Measurements from ENCODE around the gene PCSK9.
"Not testable (repeated sequence)": the region's sequence is repeated elsewhere in the genome, so short reads cannot be mapped to it uniquely, and the experiment has no call there.

The PCSK9 gene

DNA sequence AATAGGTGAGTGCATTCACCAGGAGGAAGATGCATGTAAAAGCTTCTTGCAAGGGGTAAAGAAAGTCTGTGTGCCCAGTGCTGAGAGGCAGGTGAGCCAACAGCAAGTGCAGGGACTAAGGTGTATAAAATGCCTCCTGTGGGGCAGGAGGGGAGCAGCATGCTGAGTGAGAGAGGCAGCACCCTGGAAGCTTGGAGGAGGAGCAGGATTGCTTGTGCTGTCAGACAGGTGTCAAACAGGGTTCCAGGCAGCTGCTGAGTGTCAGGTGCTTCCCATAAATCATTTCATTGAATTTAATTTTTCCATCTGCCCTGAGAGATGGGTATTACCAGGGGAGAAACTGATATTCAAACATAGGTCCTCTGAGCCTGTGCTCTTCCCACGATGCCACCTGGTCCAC lies 26.7 kb upstream of the PCSK9 start:
- Histone ChIP-seq H3K27ac (ENCODE audit: low read length) (no peak overlapping the region), H3K36me3 (ENCODE audit: control insufficient read depth, low read depth, low read length) (no peaks in the 10 kb centered on the region), H3K4me1 (ENCODE audit: control insufficient read depth, low read depth, low read length) (peaks cover 6% of the 10 kb centered on the region), H3K9me3 (ENCODE audit: control insufficient read depth, low read depth, low read length) (no peaks in the 10 kb centered on the region), H3K27me3 (ENCODE audit: control insufficient read depth, insufficient read depth, low read length) (no peaks in the 10 kb centered on the region), H3K9ac (ENCODE audit: low read length) (no peak overlapping the region), H3K4me3 (ENCODE audit: low read length) (no peak overlapping the region)

DNA sequence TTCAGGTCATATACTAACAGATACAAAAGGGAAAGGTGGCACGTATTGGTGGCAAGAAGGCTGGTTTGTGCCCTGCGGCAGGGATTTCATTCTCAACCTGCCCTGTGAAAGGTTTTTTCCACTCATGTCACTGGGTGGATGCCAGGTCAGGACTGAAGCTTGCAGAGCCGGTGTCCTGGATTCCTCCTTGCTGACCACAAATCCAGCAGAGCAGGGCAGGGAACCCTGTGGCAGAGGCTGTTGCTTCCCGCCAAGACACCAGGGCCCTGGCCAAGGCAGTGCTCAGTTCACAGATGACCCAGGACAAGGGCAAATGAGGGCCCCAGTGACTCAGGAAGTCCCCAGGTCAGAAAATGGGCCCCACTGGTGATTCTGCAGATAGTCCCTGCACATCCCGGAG lies 24.2 kb upstream of the PCSK9 start:
- H3K27me3 ChIP-seq (ENCODE audit: control insufficient read depth, insufficient read depth, low read length): no peaks in the 10 kb centered on the region
- no peak overlapping the region for H3K4me3 ChIP-seq (ENCODE audit: low read length)
- H3K36me3 ChIP-seq (ENCODE audit: control insufficient read depth, low read depth, low read length): no peaks in the 10 kb centered on the region
- H3K9ac ChIP-seq (ENCODE audit: low read length): no peak overlapping the region
- H3K9me3 ChIP-seq (ENCODE audit: control insufficient read depth, low read depth, low read length): no peaks in the 10 kb centered on the region
- peaks cover 6% of the 10 kb centered on the region for H3K4me1 ChIP-seq (ENCODE audit: control insufficient read depth, low read depth, low read length)
- H3K27ac ChIP-seq (ENCODE audit: low read length): no peak overlapping the region

DNA sequence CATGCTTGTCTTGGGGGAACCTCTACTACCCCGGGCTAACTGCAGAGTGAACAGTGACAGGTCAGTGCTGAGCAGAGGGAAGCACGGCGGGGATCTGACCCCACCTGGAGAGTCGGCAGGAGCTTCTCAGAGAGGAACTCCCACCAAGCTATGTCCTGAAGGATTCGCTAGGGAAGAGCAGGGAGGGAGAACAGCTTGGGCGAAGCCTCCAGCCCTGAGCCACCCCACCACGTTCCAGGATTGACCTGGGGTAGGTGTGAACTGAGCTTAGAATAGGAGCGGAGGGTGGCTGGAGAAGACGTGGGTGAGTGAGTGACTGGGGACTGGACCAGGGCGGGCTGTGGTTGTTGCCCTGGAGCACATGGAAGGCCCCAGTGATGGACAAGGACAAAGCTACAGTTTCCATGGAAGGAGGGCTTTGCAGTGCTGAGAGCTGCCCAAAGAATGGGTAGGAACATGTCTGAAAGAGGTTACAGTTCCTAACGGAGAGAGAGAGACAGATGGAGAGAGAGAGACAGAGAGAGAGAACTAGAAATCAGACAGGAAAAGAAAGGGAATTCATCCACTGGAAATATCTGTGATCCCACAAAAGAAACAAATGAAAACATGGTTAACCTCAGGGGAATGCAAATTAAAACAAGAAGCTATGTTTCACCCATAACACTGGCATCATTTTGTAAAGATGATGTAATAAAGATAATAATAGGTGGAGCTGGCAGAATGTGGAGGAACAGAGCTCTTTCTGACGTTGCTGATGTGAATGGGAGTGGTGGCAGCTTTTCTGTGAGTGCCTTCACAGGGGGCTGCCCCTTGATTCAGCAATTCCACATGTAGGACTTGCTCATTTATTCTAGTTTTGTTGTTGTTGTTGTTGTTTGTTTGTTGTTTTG lies 23.4 kb upstream of the PCSK9 start:
- no peak overlapping the region for H3K9ac ChIP-seq (ENCODE audit: low read length)
- H3K27me3 ChIP-seq (ENCODE audit: control insufficient read depth, insufficient read depth, low read length): no peaks in the 10 kb centered on the region
- H3K4me1 ChIP-seq (ENCODE audit: control insufficient read depth, low read depth, low read length): no peaks in the 10 kb centered on the region
- no peak overlapping the region for H3K27ac ChIP-seq (ENCODE audit: low read length)
- no peaks in the 10 kb centered on the region for H3K36me3 ChIP-seq (ENCODE audit: control insufficient read depth, low read depth, low read length)
- H3K4me3 ChIP-seq (ENCODE audit: low read length): no peak overlapping the region
- no peaks in the 10 kb centered on the region for H3K9me3 ChIP-seq (ENCODE audit: control insufficient read depth, low read depth, low read length)

DNA sequence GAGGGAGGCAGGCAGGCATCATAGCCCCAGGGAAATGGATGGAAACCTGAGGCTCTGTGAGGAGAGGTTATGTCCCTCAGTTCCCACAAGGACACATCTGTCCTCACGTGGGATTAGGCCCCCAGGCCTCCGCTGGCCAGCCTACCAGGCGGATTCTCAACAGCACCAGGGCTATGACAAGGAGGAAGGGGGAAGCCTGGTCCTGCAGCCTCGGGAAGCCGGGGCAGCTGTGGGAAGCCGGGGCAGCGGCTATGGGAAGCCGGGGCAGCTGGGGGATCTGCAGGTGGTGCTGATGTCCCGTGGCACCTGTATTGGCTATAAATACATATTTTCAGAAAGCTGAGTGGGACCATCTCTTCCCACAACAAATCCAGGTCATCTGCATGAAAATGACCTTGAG lies 21.0 kb upstream of the PCSK9 start:
- no peak overlapping the region for H3K9ac ChIP-seq (ENCODE audit: low read length)
- H3K9me3 ChIP-seq (ENCODE audit: control insufficient read depth, low read depth, low read length): no peaks in the 10 kb centered on the region
- H3K4me1 ChIP-seq (ENCODE audit: control insufficient read depth, low read depth, low read length): peaks cover 3% of the 10 kb centered on the region
- H3K4me3 ChIP-seq (ENCODE audit: low read length): no peak overlapping the region
- H3K27ac ChIP-seq (ENCODE audit: low read length): no peak overlapping the region
- H3K27me3 ChIP-seq (ENCODE audit: control insufficient read depth, insufficient read depth, low read length): no peaks in the 10 kb centered on the region
- no peaks in the 10 kb centered on the region for H3K36me3 ChIP-seq (ENCODE audit: control insufficient read depth, low read depth, low read length)

DNA sequence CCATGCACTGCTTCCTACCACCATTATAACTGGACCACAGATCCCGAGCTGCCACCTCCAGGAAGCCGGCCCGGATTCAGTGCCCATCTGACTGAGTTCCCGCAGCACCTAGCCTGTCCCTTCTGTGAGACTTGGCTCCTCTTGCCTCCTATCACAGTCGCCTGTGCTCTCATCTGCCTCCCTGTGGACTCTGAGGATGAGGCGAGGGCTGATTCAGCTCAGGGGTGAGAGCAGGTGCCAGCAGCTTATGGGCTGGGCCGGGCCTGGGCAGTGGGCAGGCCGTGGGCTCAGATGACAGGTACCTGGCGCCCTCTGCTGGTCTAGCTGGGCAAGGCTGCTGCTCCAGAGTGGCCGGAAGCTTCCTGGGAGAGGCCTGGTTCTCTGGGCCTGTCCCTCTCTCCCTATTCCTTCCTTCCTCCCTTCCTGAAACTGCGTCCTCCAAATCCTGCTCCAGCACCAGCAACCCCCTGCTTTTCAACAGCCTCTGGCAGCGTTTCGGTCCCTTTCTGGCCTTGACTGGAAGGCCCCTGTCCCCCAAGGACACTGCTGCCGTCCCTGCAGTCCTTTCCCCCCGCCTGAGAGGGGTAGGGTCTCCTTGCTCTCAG lies 17.3 kb upstream of the PCSK9 start:
- no peak overlapping the region for H3K27ac ChIP-seq (ENCODE audit: low read length)
- H3K4me3 ChIP-seq (ENCODE audit: low read length): no peak overlapping the region
- H3K9me3 ChIP-seq (ENCODE audit: control insufficient read depth, low read depth, low read length): no peaks in the 10 kb centered on the region
- peaks cover 3% of the 10 kb centered on the region for H3K4me1 ChIP-seq (ENCODE audit: control insufficient read depth, low read depth, low read length)
- no peaks in the 10 kb centered on the region for H3K27me3 ChIP-seq (ENCODE audit: control insufficient read depth, insufficient read depth, low read length)
- no peaks in the 10 kb centered on the region for H3K36me3 ChIP-seq (ENCODE audit: control insufficient read depth, low read depth, low read length)
- no peak overlapping the region for H3K9ac ChIP-seq (ENCODE audit: low read length)

DNA sequence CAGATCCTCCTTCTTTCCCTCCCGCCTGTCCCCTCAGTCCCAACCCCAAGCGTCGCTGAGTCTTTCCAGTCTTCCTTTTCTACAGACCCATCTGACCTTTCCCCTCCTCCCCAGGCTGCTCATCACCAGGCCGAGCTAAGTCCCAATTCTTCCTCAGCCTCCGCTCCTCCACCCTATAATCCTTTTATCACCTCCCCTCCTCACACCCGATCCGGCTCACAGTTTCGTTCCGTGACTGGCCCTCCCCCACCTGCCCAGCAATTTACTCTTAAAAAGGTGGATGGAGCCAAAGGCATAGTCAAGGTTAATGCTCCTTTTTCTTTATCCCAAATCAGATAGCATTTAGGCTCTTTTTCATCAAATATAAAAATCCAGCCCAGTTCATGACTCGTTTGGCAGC lies 15.2 kb upstream of the PCSK9 start:
- H3K27me3 ChIP-seq (ENCODE audit: control insufficient read depth, insufficient read depth, low read length); H3K4me1 ChIP-seq (ENCODE audit: control insufficient read depth, low read depth, low read length); H3K9ac ChIP-seq (ENCODE audit: low read length); H3K36me3 ChIP-seq (ENCODE audit: control insufficient read depth, low read depth, low read length); H3K27ac ChIP-seq (ENCODE audit: low read length); H3K4me3 ChIP-seq (ENCODE audit: low read length); H3K9me3 ChIP-seq (ENCODE audit: control insufficient read depth, low read depth, low read length): not testable (repeated sequence)

DNA sequence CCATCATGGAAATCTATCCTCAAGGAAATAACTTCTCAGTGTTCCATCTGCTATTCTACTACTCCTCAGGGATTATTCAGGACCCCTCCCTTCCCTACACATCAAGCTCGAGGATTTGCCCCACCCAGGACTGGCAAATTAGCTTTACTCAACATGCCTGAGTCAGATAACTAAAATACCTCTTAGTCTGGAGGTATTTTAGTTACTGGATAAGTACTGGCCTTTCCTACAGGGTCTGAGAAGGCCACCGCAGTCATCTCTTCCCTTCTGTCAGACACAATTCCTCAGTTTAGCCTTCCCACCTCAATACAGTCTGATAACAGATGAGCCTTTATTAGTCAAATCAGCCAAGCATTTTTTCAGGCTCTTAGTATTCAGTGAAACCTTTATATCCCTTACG lies 12.7 kb upstream of the PCSK9 start:
- H3K27me3 ChIP-seq (ENCODE audit: control insufficient read depth, insufficient read depth, low read length); H3K4me3 ChIP-seq (ENCODE audit: low read length); H3K4me1 ChIP-seq (ENCODE audit: control insufficient read depth, low read depth, low read length); H3K36me3 ChIP-seq (ENCODE audit: control insufficient read depth, low read depth, low read length); H3K9ac ChIP-seq (ENCODE audit: low read length); H3K27ac ChIP-seq (ENCODE audit: low read length); H3K9me3 ChIP-seq (ENCODE audit: control insufficient read depth, low read depth, low read length): not testable (repeated sequence)

DNA sequence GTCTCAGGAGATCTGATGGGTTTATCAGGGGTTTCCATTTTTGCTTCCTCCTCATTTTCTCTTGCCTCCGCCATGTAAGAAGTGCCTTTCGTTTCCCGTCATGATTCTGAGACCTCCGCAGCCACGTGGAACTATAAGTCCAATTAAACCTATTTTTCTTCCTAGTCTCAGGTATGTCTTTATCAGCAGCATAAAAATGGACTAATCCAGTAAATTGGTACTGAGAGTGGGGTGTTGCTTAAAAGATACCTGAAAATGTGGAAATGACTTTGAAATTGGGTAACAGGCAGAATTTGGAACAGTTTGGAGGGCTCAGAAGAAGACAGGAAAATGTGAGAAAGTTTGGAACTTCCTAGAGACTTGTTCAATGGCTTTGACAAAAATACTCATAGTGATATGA lies 8.2 kb upstream of the PCSK9 start:
- H3K36me3 ChIP-seq (ENCODE audit: control insufficient read depth, low read depth, low read length); H3K4me1 ChIP-seq (ENCODE audit: control insufficient read depth, low read depth, low read length): not testable (repeated sequence)

DNA sequence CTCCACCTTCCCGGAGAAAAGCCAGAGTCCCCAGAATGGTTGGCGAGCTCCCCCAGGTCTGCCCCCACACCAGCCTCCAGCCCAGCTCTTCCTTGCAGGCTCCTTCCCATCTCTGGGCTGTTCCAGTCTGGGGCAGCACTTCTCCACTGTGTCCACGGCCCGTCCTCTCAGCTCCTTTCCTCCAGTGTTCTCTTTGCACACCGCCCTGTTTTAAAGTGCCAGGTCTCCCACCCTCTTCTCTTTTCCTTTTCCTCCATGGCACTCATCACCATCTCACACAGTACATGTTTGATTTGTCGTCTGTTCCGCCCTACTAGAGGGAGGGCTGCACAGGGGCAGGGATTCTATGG lies 6.1 kb upstream of the PCSK9 start:
- Histone ChIP-seq H3K36me3 (ENCODE audit: control insufficient read depth, low read depth, low read length) (no peaks in the 10 kb centered on the region), H3K9ac (ENCODE audit: low read length) (no peak overlapping the region), H3K4me1 (ENCODE audit: control insufficient read depth, low read depth, low read length) (no peaks in the 10 kb centered on the region), H3K4me3 (ENCODE audit: low read length) (no peak overlapping the region), H3K27ac (ENCODE audit: low read length) (no peak overlapping the region), H3K27me3 (ENCODE audit: control insufficient read depth, insufficient read depth, low read length) (peaks cover 14% of the 10 kb centered on the region), H3K9me3 (ENCODE audit: control insufficient read depth, low read depth, low read length) (no peaks in the 10 kb centered on the region)

More for the DNA sequence above, 8.2 kb upstream of the PCSK9 start:
- not testable (repeated sequence) for H3K9me3 ChIP-seq (ENCODE audit: control insufficient read depth, low read depth, low read length); H3K4me3 ChIP-seq (ENCODE audit: low read length); H3K27me3 ChIP-seq (ENCODE audit: control insufficient read depth, insufficient read depth, low read length); H3K9ac ChIP-seq (ENCODE audit: low read length); H3K27ac ChIP-seq (ENCODE audit: low read length)

DNA sequence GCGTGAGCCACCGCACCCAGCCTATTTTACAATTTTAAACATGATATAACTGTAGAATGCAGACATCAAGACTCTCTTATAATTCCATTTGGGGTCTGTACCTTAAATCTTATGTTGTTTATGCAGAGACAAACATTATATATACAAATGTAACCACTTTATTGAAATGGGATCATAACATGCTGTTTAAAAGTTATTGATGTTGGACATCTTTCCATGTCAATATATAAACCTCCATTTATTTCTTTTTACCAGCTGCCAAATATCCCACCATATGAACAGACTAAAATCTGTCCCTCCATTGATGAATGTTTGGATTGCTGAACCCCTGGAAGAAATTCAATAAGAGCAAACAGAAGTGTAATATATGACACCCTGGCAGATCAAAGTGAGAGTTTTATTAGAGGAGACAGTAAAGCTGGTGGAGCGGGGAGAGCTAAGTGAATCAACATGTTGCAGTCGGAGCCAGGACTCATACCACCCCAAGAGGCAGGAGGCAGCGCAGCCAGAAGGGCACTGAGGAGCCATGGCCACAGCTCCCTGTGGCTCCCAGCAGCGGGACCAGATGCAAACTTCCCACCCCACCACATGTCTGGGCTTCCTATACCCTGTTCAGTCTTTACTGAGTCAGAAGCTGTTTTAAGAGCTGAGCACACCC lies 4.7 kb upstream of the PCSK9 start:
- no peaks in the 10 kb centered on the region for H3K36me3 ChIP-seq (ENCODE audit: control insufficient read depth, low read depth, low read length)
- H3K9me3 ChIP-seq (ENCODE audit: control insufficient read depth, low read depth, low read length): no peaks in the 10 kb centered on the region
- H3K27me3 ChIP-seq (ENCODE audit: control insufficient read depth, insufficient read depth, low read length): peaks cover 27% of the 10 kb centered on the region
- no peak overlapping the region for H3K27ac ChIP-seq (ENCODE audit: low read length)
- no peaks in the 10 kb centered on the region for H3K4me1 ChIP-seq (ENCODE audit: control insufficient read depth, low read depth, low read length)
- H3K4me3 ChIP-seq (ENCODE audit: low read length): no peak overlapping the region
- H3K9ac ChIP-seq (ENCODE audit: low read length): no peak overlapping the region

DNA sequence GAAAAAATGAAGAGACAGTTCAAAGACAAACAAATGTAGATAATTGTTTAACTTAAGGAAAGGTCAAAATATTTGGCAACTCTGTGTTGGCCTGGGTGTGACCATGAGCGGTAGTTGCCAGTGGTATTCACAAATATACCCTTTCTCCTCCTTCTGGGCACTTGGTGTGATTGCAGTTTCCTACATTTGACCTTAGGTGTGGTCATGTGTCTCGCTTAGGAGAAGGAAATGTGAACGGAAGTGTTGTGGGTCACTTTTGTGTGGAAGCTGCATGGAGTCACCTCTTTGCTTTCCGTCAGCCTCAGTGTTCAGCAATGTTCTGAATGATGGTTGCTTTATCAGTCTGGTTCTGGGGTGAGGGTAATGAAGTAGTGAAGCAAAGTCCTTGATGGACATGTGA lies 3.4 kb upstream of the PCSK9 start:
- no peaks in the 10 kb centered on the region for H3K36me3 ChIP-seq (ENCODE audit: control insufficient read depth, low read depth, low read length)
- H3K9ac ChIP-seq (ENCODE audit: low read length): no peak overlapping the region
- no peak overlapping the region for H3K27ac ChIP-seq (ENCODE audit: low read length)
- H3K9me3 ChIP-seq (ENCODE audit: control insufficient read depth, low read depth, low read length): no peaks in the 10 kb centered on the region
- H3K4me3 ChIP-seq (ENCODE audit: low read length): no peak overlapping the region
- peaks cover 4% of the 10 kb centered on the region for H3K4me1 ChIP-seq (ENCODE audit: control insufficient read depth, low read depth, low read length)
- peaks cover 40% of the 10 kb centered on the region for H3K27me3 ChIP-seq (ENCODE audit: control insufficient read depth, insufficient read depth, low read length)

All from iPS-18a (cell line).